Measurements from ENCODE around the gene ATP10A. TPM values are rescaled to one million over a fixed set of nuclear protein-coding genes. Genes with fewer than 3 reads are reported as not detected.

The ATP10A gene
- polyA plus RNA-seq, 1 of the 3 experiments (the other 2 are of a cell fraction): not detected

DNA sequence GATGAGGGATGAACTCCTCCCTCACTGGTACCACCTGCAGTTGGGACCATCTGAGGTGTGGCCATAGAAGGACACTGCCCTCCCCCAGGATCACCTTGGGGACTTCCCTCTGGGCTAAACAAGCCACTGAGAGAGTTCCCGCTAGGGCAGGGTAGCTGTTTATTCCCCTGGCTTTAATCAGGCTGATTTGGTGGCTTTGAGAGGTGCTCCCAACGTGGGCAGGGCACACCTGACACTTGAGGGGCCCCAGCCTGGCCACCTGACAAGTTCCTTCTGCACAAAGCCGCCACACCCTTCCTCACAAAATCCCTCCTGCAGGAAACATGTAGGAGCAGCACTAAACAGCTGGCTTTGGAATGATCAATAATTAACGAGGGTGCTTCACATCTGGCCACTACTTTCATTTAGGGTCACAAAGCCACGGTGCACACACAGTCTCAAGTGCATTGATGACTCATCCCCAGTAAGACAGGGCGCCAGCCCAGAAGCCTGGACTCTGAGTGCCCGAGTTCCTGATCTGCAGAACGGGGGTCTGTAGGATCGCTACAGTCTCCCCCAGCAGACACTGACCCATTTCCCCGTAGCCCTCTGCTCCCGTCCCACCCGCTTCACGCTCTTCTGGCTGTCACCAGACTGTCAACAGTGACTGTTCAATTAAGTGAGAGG is 75.1 kb downstream of the ATP10A start:
- Histone ChIP-seq H3K27me3 (ENCODE audit: insufficient read depth) (no peaks in the 10 kb centered on the region), H3K4me1 (ENCODE audit: control insufficient read depth in 1 of 2, insufficient read depth in 2 of 2, low read depth in 1 of 2, low read length in 1 of 2) (peaks cover 0 to 4% of the 10 kb centered on the region in 2 experiments; a peak in 1 of 4 replicates), H3K9ac (no peak overlapping the region), H3K36me3 (replicated peaks in 1 of 2; ENCODE audit: control insufficient read depth in 1 of 2, insufficient read depth in 2 of 2, low read length in 1 of 2) (no peaks in the 10 kb centered on the region), H3K9me3 (no peaks in the 10 kb centered on the region), H3K9me2 (no peaks in the 10 kb centered on the region), H3K4me3 (ENCODE audit: low read depth in 2 of 2, low read length in 1 of 2) (no peak overlapping the region), H3K79me2 (ENCODE audit: insufficient read depth) (no peaks in the 10 kb centered on the region), H2AFZ (ENCODE audit: low read depth) (no peak overlapping the region), H3F3A (replicated peaks; ENCODE audit: insufficient read depth) (no peaks in the 10 kb centered on the region), H4K20me1 (ENCODE audit: insufficient read depth) (no peaks in the 10 kb centered on the region), H3K4me2 (no peak overlapping the region), H3K27ac (ENCODE audit: low read depth in 2 of 2, low read length in 1 of 2) (no peak overlapping the region)
- 30% methylated on average over 10 of the region's 13 CpGs for WGBS (ENCODE audit: low lambda C conversion rate)
- DNase-seq: no peak
- POLR2A ChIA-PET: no interaction called here
- TF ChIP-seq JUND (IDR thresholded peaks at IDR 0.05) (no peak), FOSL2 (IDR thresholded peaks at IDR 0.05; ENCODE audit: borderline replicate concordance, low read depth) (no peak)
- CTCF ChIA-PET: no interaction called here

DNA sequence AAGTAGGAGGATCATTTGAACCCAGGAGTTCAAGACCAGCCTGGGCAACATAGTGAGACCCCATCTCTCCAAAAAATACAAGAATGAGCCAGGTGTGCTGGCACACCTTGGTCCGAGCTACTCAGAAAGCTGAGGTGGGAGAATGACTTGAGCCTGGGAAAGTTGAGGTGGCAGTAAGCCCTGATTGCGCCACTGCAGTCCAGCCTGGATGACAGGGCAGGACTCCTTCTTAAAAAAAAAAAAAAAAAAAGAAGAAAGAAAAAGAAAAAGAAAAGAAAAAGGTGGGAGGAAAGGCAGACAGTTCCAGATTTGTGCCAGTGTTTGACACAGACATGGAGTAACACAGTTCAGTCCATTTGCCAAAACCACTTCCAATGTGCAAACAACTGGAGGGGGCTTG is 75.7 kb downstream of the ATP10A start:
- Histone ChIP-seq H3K27ac (ENCODE audit: low read depth in 2 of 2, low read length in 1 of 2) (no peak overlapping the region), H3K36me3 (replicated peaks in 1 of 2; ENCODE audit: control insufficient read depth in 1 of 2, insufficient read depth in 2 of 2, low read length in 1 of 2) (no peaks in the 10 kb centered on the region), H3K27me3 (ENCODE audit: insufficient read depth) (no peaks in the 10 kb centered on the region), H3K4me1 (ENCODE audit: control insufficient read depth in 1 of 2, insufficient read depth in 2 of 2, low read depth in 1 of 2, low read length in 1 of 2) (peaks cover 0 to 4% of the 10 kb centered on the region in 2 experiments; a peak in 1 of 4 replicates), H3K4me2 (no peak overlapping the region), H3K9me3 (no peaks in the 10 kb centered on the region), H3K9ac (no peak overlapping the region), H3F3A (replicated peaks; ENCODE audit: insufficient read depth) (no peaks in the 10 kb centered on the region), H3K9me2 (no peaks in the 10 kb centered on the region), H4K20me1 (ENCODE audit: insufficient read depth) (no peaks in the 10 kb centered on the region), H3K79me2 (ENCODE audit: insufficient read depth) (no peaks in the 10 kb centered on the region), H2AFZ (ENCODE audit: low read depth) (no peak overlapping the region), H3K4me3 (ENCODE audit: low read depth in 2 of 2, low read length in 1 of 2) (no peak overlapping the region)
- DNase-seq: no peak
- ChIA-PET POLR2A (no interaction called here), CTCF (no interaction called here)
- WGBS (ENCODE audit: low lambda C conversion rate): 39% methylated on average over 2 of the region's 2 CpGs
- no peak for TF ChIP-seq SIN3A (IDR thresholded peaks at IDR 0.05; ENCODE audit: borderline replicate concordance, low read depth, low read length)
- TF ChIP-seq YY1 (IDR thresholded peaks at IDR 0.05; ENCODE audit: low read depth): no peak
- TF ChIP-seq NRF1 (IDR thresholded peaks at IDR 0.05; ENCODE audit: low read depth, low read length): no peak
- no peak for TF ChIP-seq GATA2 (CRISPR knock-in tag; IDR thresholded peaks at IDR 0.05)
- TF ChIP-seq TAF1 (IDR thresholded peaks at IDR 0.05; ENCODE audit: borderline replicate concordance, low read depth, low read length): no peak

DNA sequence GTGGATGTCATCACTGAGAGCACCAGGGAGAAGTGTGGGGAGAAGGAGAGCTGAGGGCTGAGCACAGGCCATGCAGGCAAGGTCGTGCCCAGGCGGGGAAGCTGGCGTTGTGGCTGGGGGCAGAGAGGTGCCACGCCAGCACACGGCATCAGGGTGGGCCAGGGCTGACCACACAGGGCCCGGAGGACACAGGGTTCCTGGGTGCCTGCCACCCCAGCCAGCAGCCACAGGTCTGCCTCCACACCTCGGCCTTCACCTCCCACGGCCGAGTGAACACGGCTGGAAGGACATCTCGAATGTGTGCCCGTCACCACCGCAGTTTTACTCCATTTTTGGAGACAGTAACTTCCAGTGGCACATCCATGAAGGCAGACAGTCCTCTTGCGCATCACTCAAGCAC is 77.1 kb downstream of the ATP10A start:
- Histone ChIP-seq H3K79me2 (ENCODE audit: insufficient read depth) (no peaks in the 10 kb centered on the region), H3K9me2 (no peaks in the 10 kb centered on the region), H3K4me3 (ENCODE audit: low read depth in 2 of 2, low read length in 1 of 2) (no peak overlapping the region), H3K27me3 (ENCODE audit: insufficient read depth) (no peaks in the 10 kb centered on the region), H4K20me1 (ENCODE audit: insufficient read depth) (no peaks in the 10 kb centered on the region), H3K36me3 (replicated peaks in 1 of 2; ENCODE audit: control insufficient read depth in 1 of 2, insufficient read depth in 2 of 2, low read length in 1 of 2) (no peaks in the 10 kb centered on the region), H3K4me2 (no peak overlapping the region), H3F3A (replicated peaks; ENCODE audit: insufficient read depth) (no peaks in the 10 kb centered on the region), H3K4me1 (ENCODE audit: control insufficient read depth in 1 of 2, insufficient read depth in 2 of 2, low read depth in 1 of 2, low read length in 1 of 2) (no peaks in the 10 kb centered on the region), H3K27ac (ENCODE audit: low read depth in 2 of 2, low read length in 1 of 2) (no peak overlapping the region), H2AFZ (ENCODE audit: low read depth) (no peak overlapping the region), H3K9me3 (no peaks in the 10 kb centered on the region), H3K9ac (no peak overlapping the region)
- no peak for DNase-seq
- WGBS (ENCODE audit: low lambda C conversion rate): 59% methylated on average over 13 of the region's 14 CpGs
- POLR2A ChIA-PET: no interaction called here
- CTCF ChIA-PET: no interaction called here
- no peak for TF ChIP-seq RAD21 (IDR thresholded peaks at IDR 0.05; ENCODE audit: low read length)
- TF ChIP-seq, protein P1, sequence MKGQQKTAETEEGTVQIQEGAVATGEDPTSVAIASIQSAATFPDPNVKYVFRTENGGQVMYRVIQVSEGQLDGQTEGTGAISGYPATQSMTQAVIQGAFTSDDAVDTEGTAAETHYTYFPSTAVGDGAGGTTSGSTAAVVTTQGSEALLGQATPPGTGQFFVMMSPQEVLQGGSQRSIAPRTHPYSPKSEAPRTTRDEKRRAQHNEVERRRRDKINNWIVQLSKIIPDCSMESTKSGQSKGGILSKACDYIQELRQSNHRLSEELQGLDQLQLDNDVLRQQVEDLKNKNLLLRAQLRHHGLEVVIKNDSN (IDR thresholded peaks at IDR 0.05; ENCODE audit: borderline replicate concordance, low read depth): no peak
- TF ChIP-seq, protein P2, sequence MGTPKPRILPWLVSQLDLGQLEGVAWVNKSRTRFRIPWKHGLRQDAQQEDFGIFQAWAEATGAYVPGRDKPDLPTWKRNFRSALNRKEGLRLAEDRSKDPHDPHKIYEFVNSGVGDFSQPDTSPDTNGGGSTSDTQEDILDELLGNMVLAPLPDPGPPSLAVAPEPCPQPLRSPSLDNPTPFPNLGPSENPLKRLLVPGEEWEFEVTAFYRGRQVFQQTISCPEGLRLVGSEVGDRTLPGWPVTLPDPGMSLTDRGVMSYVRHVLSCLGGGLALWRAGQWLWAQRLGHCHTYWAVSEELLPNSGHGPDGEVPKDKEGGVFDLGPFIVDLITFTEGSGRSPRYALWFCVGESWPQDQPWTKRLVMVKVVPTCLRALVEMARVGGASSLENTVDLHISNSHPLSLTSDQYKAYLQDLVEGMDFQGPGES (IDR thresholded peaks at IDR 0.05; ENCODE audit: low read depth, low read length): no peak
- TF ChIP-seq, protein P3, sequence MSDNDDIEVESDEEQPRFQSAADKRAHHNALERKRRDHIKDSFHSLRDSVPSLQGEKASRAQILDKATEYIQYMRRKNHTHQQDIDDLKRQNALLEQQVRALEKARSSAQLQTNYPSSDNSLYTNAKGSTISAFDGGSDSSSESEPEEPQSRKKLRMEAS (IDR thresholded peaks at IDR 0.05; ENCODE audit: low read depth): no peak
- TF ChIP-seq NRF1 (IDR thresholded peaks at IDR 0.05; ENCODE audit: low read depth, low read length): no peak
- no peak for TF ChIP-seq SIN3A (IDR thresholded peaks at IDR 0.05; ENCODE audit: borderline replicate concordance, low read depth, low read length)
